HepG2 (cell line): ENCODE data around the gene MED13L. TPM values are rescaled to one million over a fixed set of nuclear protein-coding genes. Genes with fewer than 3 reads are reported as not detected.

ENCODE experiments used
- ATAC-seq: fragments of 200-7000 bp; cut with Tn5 transposase; 3 replicates; pipeline ENCODE4 v1.9.1; 2020; ENCODE audit warnings: mild to moderate bottlenecking, moderate library complexity
- BruUV-seq: library from RNA; stranded (reverse); fragments of 400-500 nt; replicated peaks from 2 replicates; lab custom pipeline; 2021; lab: Mats Ljungman, UMichigan
- CTCF ChIA-PET: fragments of 300-600 bp; formaldehyde crosslinking; extraction: SDS; loops from one replicate; lab custom pipeline; 2021; ENCODE audit warnings: low total read pairs, inconsistent platforms, low intra/inter-chr PET ratio; lab: Yijun Ruan, JAX
- POLR2A ChIA-PET: fragments of 350-600 bp; sonication (Branson Sonifier 250); formaldehyde crosslinking; loops from one replicate; lab custom pipeline; 2020; ENCODE audit warnings: antibody characterized with exemption, inconsistent platforms; lab: Yijun Ruan, JAX
- DNase-seq: peaks from one replicate; pipeline ENCODE4 v3.0.0-alpha.2; 2015; ENCODE audit warnings: low spot score
- FAIRE-seq: peaks from 3 replicates; lab custom pipeline; 2011; peaks lifted over from hg19 to GRCh38; lab: Jason Lieb, UNC
- H2AFZ ChIP-seq: one replicate; pipeline ENCODE4 v1.6.1; 2011; ENCODE audit warnings: low read length, inconsistent platforms
- H3K27ac ChIP-seq: fragments of 300-600 bp; 3 replicates; pipeline ENCODE4 v1.8.0; 2011; ENCODE audit warnings: mixed run types, mild to moderate bottlenecking, mixed read lengths, low read length, inconsistent platforms; ENCODE audit not compliant: insufficient read depth; ENCODE audit errors: extremely low read length
- H3K27me3 ChIP-seq, 2 experiments: fragments of 200-600 bp in 1 of 2; 2 replicates in 1 of 2; 3 replicates in 1 of 2; pipeline versions ENCODE4 v1.6.0 to v1.8.0; 2011; ENCODE audit warnings: low read length in 2 of 2, mild to moderate bottlenecking in 2 of 2, moderate library complexity in 2 of 2, inconsistent platforms in 1 of 2; ENCODE audit not compliant: insufficient read depth in 2 of 2, control insufficient read depth in 1 of 2
- H3K36me3 ChIP-seq, 2 experiments: fragments of 200-600 bp in 1 of 2; replicated peaks in 1 of 2; 2 replicates in 1 of 2; 3 replicates in 1 of 2; pipeline versions ENCODE4 v1.5.1 to v1.8.0; 2011; ENCODE audit warnings: low read length in 2 of 2, inconsistent platforms in 1 of 2; ENCODE audit not compliant: insufficient read depth in 2 of 2, control insufficient read depth in 1 of 2
- H3K4me1 ChIP-seq: 2 replicates; pipeline ENCODE4 v1.5.1; 2012; ENCODE audit warnings: low read length, inconsistent platforms; ENCODE audit not compliant: insufficient read depth
- H3K4me2 ChIP-seq: 2 replicates; pipeline ENCODE4 v1.6.0; 2011; ENCODE audit warnings: low read depth, low read length, inconsistent platforms
- H3K4me3 ChIP-seq, 3 experiments: fragments of 200-600 bp in 1 of 3; sonication (generic), shearing (Covaris generic) in 1 of 3; replicated peaks in 1 of 3; 2 replicates each; pipeline ENCODE4 v1.5.1; 2011 to 2016; ENCODE audit warnings: low read length in 3 of 3, inconsistent platforms in 2 of 3, low read depth in 2 of 3, mild to moderate bottlenecking in 2 of 3, control low read depth in 1 of 3, mixed read lengths in 1 of 3; ENCODE audit not compliant: insufficient read depth in 1 of 3
- H3K79me2 ChIP-seq: one replicate; pipeline ENCODE4 v1.6.1; 2011; ENCODE audit warnings: low read length, inconsistent platforms; ENCODE audit not compliant: insufficient read depth
- H3K9ac ChIP-seq: 2 replicates; pipeline ENCODE4 v1.6.0; 2011; ENCODE audit warnings: mild to moderate bottlenecking, low read depth, low read length, inconsistent platforms; ENCODE audit not compliant: insufficient read depth
- H3K9me3 ChIP-seq: 2 replicates; pipeline ENCODE4 v1.5.1; 2012; ENCODE audit warnings: mild to moderate bottlenecking, low read length
- H4K20me1 ChIP-seq: 2 replicates; pipeline ENCODE4 v1.6.0; 2011; ENCODE audit warnings: inconsistent platforms, mild to moderate bottlenecking, low read length, moderate library complexity; ENCODE audit not compliant: insufficient read depth
- HNRNPUL1 ChIP-seq: fragments of 200-400 bp; formaldehyde crosslinking; IDR thresholded peaks from 2 replicates; pipeline ENCODE4 v1.6.1; 2017; ENCODE audit warnings: low read depth, mild to moderate bottlenecking, low read length, moderate library complexity
- ZNF737 ChIP-seq: sonication (generic); formaldehyde crosslinking; IDR thresholded peaks from 2 replicates; pipeline ENCODE4 v1.5.0; 2020; ENCODE audit warnings: missing genetic modification reagents, mild to moderate bottlenecking, borderline replicate concordance
- WGBS: methylation state at CpG from one replicate; pipeline ENCODE4 v1.1.6; 2017; ENCODE audit warnings: low lambda C conversion rate; 5-methylcytosine and 5-hydroxymethylcytosine counted together
- in situ Hi-C: cut with HindIII; loops from 2 replicates; pipeline ENCODE4 v1.10.0; 2017; ENCODE audit warnings: low pct_unique_long_range_greater_than_20kb; ENCODE audit not compliant: extremely low pct_ligation_motif_present
- intact Hi-C: fragments of 100-400 bp; cut with micrococcal nuclease; formaldehyde crosslinking; loops from one replicate; pipeline ENCODE4 v1.10.0; 2022; ENCODE audit not compliant: unreplicated experiment
- polyA plus RNA-seq, 8 experiments: library from polyadenylated mRNA; depleted of rRNA in 3 of 8; stranded (reverse) in 7 of 8; unstranded in 1 of 8; fragments of >200 nt; fragmentation: Illumina TruSeq in 4 of 8; extraction: Trizol in 4 of 8; gene quantifications; 2 replicates each; pipeline versions ENCODE4 v1.2.1 to v1.2.3, GENCODE V29; 2011 to 2016; ENCODE audit warnings: low read depth in 4 of 8, missing spikeins in 1 of 8, mixed read lengths in 1 of 8; ENCODE audit not compliant: insufficient read depth in 1 of 8
- total RNA-seq, 5 experiments: library from RNA; depleted of rRNA; stranded (reverse); fragments of >200 nt; fragmentation: Illumina TruSeq; extraction: Trizol; gene quantifications; 2 replicates each; pipeline ENCODE4 v1.2.3, GENCODE V29; 2016; ENCODE audit warnings: low read depth in 1 of 5
- TF ChIP-seq, protein P1 (sequence below): sonication (generic); formaldehyde crosslinking; IDR thresholded peaks from 2 replicates; pipeline ENCODE4 v1.4.0; 2020; ENCODE audit warnings: mild to moderate bottlenecking, missing genetic modification reagents

Gene MED13L
- total and polyA plus RNA-seq, 2 of the 13 experiments (the other 11 are each of a cell fraction or from before 2014, with no cell fraction given): 24.8 to 38.9 TPM

- POLR2A ChIA-PET: no interaction called here
- 81% methylated on average over 1 of the region's 1 CpG for WGBS
Measured at GRCh38 chr12:116263431-116263830, 14.1 kb downstream of the MED13L start.

More at GRCh38 chr12:116263431-116263830, 14.1 kb downstream of the MED13L start:
- H3K4me1 ChIP-seq: peaks cover 73% of the 10 kb centered on the region
- no peaks in the 10 kb centered on the region for H3K36me3 ChIP-seq
- no peak overlapping the region for H3K27ac ChIP-seq
- BruUV-seq: no TSS peak
- FAIRE-seq (no peak), DNase-seq (no peak)
- H3K9ac ChIP-seq: no peak overlapping the region
- intact Hi-C loops: no loop called here
- peaks cover 33% of the 10 kb centered on the region for H4K20me1 ChIP-seq
- H3K4me3 ChIP-seq: no peak overlapping the region
- CTCF ChIA-PET: no interaction called here
- no peaks in the 10 kb centered on the region for H3K9me3 ChIP-seq
- TF ChIP-seq, protein P1, sequence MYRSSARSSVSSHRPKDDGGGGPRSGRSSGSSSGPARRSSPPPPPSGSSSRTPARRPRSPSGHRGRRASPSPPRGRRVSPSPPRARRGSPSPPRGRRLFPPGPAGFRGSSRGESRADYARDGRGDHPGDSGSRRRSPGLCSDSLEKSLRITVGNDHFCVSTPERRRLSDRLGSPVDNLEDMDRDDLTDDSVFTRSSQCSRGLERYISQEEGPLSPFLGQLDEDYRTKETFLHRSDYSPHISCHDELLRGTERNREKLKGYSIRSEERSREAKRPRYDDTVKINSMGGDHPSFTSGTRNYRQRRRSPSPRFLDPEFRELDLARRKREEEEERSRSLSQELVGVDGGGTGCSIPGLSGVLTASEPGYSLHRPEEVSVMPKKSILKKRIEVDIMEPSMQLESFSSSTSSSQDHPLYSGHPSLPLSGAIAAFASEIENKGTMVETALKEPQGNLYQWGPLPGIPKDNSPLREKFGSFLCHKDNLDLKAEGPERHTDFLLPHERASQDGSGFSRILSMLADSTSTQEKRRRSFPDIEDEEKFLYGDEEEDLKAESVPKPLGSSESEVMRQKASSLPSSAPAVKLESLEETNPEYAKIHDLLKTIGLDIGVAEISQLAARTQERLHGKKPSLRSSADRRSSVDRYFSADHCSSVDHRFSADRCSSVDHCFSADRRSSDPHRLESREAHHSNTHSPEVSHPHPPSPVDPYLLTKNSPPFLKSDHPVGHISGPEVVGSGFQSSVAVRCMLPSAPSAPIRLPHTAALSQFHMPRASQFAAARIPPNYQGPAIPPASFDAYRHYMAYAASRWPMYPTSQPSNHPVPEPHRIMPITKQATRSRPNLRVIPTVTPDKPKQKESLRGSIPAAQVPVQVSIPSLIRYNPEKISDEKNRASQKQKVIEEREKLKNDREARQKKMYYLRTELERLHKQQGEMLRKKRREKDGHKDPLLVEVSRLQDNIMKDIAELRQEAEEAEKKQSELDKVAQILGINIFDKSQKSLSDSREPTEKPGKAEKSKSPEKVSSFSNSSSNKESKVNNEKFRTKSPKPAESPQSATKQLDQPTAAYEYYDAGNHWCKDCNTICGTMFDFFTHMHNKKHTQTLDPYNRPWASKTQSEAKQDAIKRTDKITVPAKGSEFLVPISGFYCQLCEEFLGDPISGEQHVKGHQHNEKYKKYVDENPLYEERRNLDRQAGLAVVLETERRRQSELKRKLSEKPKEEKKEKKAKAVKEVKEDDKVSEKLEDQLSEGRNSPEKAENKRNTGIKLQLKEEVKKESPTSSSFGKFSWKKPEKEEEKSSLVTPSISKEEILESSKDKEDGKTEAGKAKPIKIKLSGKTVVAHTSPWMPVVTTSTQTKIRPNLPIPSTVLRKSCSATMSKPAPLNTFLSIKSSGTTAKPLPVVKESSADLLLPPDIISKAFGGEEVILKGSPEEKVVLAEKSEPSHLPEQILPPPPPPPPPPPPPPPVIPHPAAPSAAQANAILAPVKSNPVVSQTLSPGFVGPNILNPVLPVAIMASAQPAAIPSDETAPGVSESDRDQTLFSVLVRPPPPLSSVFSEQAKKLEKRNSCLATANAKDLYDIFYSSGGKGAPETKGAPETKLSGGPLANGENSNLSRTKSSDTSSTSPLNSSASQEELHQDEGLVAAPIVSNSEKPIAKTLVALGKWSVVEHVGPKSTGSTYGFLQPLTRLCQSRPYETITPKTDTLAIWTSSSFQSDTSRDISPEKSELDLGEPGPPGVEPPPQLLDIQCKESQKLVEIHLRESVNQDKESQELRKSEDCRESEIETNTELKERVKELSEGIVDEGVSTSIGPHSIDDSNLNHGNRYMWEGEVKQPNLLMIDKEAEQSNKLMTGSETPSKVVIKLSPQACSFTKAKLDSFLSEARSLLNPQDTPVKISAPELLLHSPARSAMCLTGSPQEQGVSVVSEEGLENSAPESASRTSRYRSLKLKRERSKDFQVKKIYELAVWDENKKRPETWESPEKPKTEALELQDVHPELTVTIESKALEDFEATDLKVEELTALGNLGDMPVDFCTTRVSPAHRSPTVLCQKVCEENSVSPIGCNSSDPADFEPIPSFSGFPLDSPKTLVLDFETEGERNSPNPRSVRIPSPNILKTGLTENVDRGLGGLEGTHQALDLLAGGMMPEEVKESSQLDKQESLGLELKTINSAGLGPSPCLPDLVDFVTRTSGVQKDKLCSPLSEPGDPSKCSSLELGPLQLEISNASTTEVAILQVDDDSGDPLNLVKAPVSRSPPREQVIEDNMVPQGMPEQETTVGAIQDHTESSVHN: no peak
- TF ChIP-seq ZNF737 (CRISPR knock-in tag): no peak
- TF ChIP-seq HNRNPUL1: no peak
- TF ChIP-seq, all 625 proteins: peak for 0
- no peak for ATAC-seq
- in situ Hi-C loops: no loop called here
- Histone ChIP-seq H2AFZ (no peak overlapping the region), H3K4me2 (no peak overlapping the region), H3K79me2 (peaks cover 93% of the 10 kb centered on the region), H3K27me3 (no peaks in the 10 kb centered on the region)
